IMR-90 (cell line): ENCODE measurements around the gene MCCD1. TPM values are rescaled to one million over a fixed set of nuclear protein-coding genes. Genes with fewer than 3 reads are reported as not detected.

Source experiments
- ATAC-seq: fragments of 200-7000 bp; cut with Tn5 transposase; 2 replicates; pipeline ENCODE4 v1.9.1; 2020; ENCODE audit warnings: low read depth, mild to moderate bottlenecking, moderate library complexity
- BruUV-seq: library from RNA; stranded (reverse); fragments of 400-500 nt; replicated peaks from 2 replicates; lab custom pipeline; 2021; lab: Mats Ljungman, UMichigan
- CTCF ChIA-PET: fragments of 300-600 bp; formaldehyde crosslinking; extraction: SDS; loops from one replicate; lab custom pipeline; 2021; ENCODE audit warnings: antibody characterized with exemption; lab: Yijun Ruan, JAX
- POLR2A ChIA-PET: fragments of 300-600 bp; sonication (Branson Sonifier 250); formaldehyde crosslinking; loops from one replicate; lab custom pipeline; 2022; ENCODE audit warnings: antibody characterized with exemption; ENCODE audit not compliant: unreplicated experiment; lab: Charles Lee
- DNase-seq: peaks from one replicate; pipeline ENCODE4 v3.0.0; 2013
- H2AFZ ChIP-seq: replicated peaks from 2 replicates; pipeline ENCODE3; 2013; ENCODE audit warnings: low read length, mild to moderate bottlenecking; ENCODE audit not compliant: poor library complexity
- H2AK5ac ChIP-seq: 2 replicates; pipeline ENCODE4 v1.6.1; 2013; ENCODE audit warnings: low read depth, low read length, inconsistent platforms
- H2AK9ac ChIP-seq: replicated peaks from 2 replicates; pipeline ENCODE3; 2013; ENCODE audit warnings: mild to moderate bottlenecking, low read depth, low read length, moderate library complexity; ENCODE audit not compliant: poor library complexity
- H2BK120ac ChIP-seq: 2 replicates; pipeline ENCODE4 v1.6.1; 2013; ENCODE audit warnings: low read depth, low read length, inconsistent platforms
- H2BK15ac ChIP-seq: 3 replicates; pipeline ENCODE4 v1.6.1; 2013; ENCODE audit warnings: low read depth, low read length, inconsistent platforms
- H2BK20ac ChIP-seq: 2 replicates; pipeline ENCODE4 v1.6.1; 2013; ENCODE audit warnings: low read depth, mild to moderate bottlenecking, inconsistent platforms, low read length, moderate library complexity
- H2BK5ac ChIP-seq: 2 replicates; pipeline ENCODE4 v1.6.1; 2013; ENCODE audit warnings: mild to moderate bottlenecking, low read depth, low read length, inconsistent platforms; ENCODE audit not compliant: poor library complexity, severe bottlenecking
- H3K14ac ChIP-seq: replicated peaks from 2 replicates; pipeline ENCODE4 v1.6.1; 2013; ENCODE audit warnings: low read depth, low read length, inconsistent platforms
- H3K18ac ChIP-seq: 2 replicates; pipeline ENCODE4 v1.6.1; 2013; ENCODE audit warnings: low read depth, low read length, control low read depth
- H3K23ac ChIP-seq: 2 replicates; pipeline ENCODE4 v1.6.1; 2013; ENCODE audit warnings: low read depth, low read length, inconsistent platforms
- H3K27ac ChIP-seq: 2 replicates; pipeline ENCODE4 v1.5.1; 2013; ENCODE audit warnings: mild to moderate bottlenecking, control low read depth, low read length; ENCODE audit not compliant: insufficient read depth
- H3K27me3 ChIP-seq: 2 replicates; pipeline ENCODE4 v1.6.1; 2013; ENCODE audit warnings: low read length; ENCODE audit not compliant: control insufficient read depth, insufficient read depth
- H3K36me3 ChIP-seq: 2 replicates; pipeline ENCODE4 v1.6.1; 2013; ENCODE audit warnings: low read length, mixed read lengths; ENCODE audit not compliant: control insufficient read depth, insufficient read depth
- H3K4ac ChIP-seq: 2 replicates; pipeline ENCODE4 v1.6.1; 2013; ENCODE audit warnings: low read depth, low read length, inconsistent platforms
- H3K4me1 ChIP-seq: 2 replicates; pipeline ENCODE4 v1.6.1; 2013; ENCODE audit warnings: low read length, mixed read lengths; ENCODE audit not compliant: control insufficient read depth, insufficient read depth
- H3K4me2 ChIP-seq: 2 replicates; pipeline ENCODE4 v1.6.1; 2013; ENCODE audit warnings: low read depth, mild to moderate bottlenecking, control low read depth, low read length, moderate library complexity
- H3K4me3 ChIP-seq: 2 replicates; pipeline ENCODE4 v1.5.1; 2013; ENCODE audit warnings: low read depth, mild to moderate bottlenecking, control low read depth, low read length, moderate library complexity; ENCODE audit not compliant: insufficient read depth
- H3K56ac ChIP-seq: 2 replicates; pipeline ENCODE4 v1.6.1; 2013; ENCODE audit warnings: low read length, inconsistent platforms; ENCODE audit not compliant: insufficient read depth; ENCODE audit errors: extremely low read depth
- H3K79me1 ChIP-seq, 2 experiments: 2 replicates each; pipeline ENCODE4 v1.6.1; 2013; ENCODE audit warnings: low read length in 2 of 2, inconsistent platforms in 1 of 2, low read depth in 1 of 2
- H3K9ac ChIP-seq: 2 replicates; pipeline ENCODE4 v1.6.1; 2013; ENCODE audit warnings: low read depth, low read length, control low read depth
- H3K9me1 ChIP-seq: 2 replicates; pipeline ENCODE4 v1.6.1; 2013; ENCODE audit warnings: low read length, inconsistent platforms; ENCODE audit not compliant: insufficient read depth
- H3K9me3 ChIP-seq: 2 replicates; pipeline ENCODE4 v1.6.1; 2013; ENCODE audit warnings: low read length; ENCODE audit not compliant: control insufficient read depth, insufficient read depth
- H4K20me1 ChIP-seq: 2 replicates; pipeline ENCODE4 v1.6.1; 2013; ENCODE audit warnings: low read length, inconsistent platforms; ENCODE audit not compliant: insufficient read depth
- H4K5ac ChIP-seq: 2 replicates; pipeline ENCODE4 v1.6.1; 2013; ENCODE audit warnings: mild to moderate bottlenecking, low read depth, low read length, control low read depth
- H4K8ac ChIP-seq, 2 experiments: 2 replicates each; pipeline ENCODE4 v1.6.1; 2013; ENCODE audit warnings: low read depth in 2 of 2, low read length in 2 of 2, control low read depth in 1 of 2, inconsistent platforms in 1 of 2
- H4K91ac ChIP-seq: 2 replicates; pipeline ENCODE4 v1.6.1; 2013; ENCODE audit warnings: low read depth, low read length, inconsistent platforms; ENCODE audit not compliant: insufficient read depth
- BHLHE40 ChIP-seq: fragments of 150-350 bp; IDR thresholded peaks from 2 replicates; pipeline ENCODE4 v1.6.1; 2016; ENCODE audit warnings: mild to moderate bottlenecking, low read depth, low read length
- CEBPB ChIP-seq: IDR thresholded peaks from 2 replicates; pipeline ENCODE4 v1.6.1; 2012; ENCODE audit warnings: low read depth, low read length, improper control_type of control experiment
- CHD1 ChIP-seq: IDR thresholded peaks from 2 replicates; pipeline ENCODE4 v1.6.1; 2012; ENCODE audit warnings: low read depth, low read length, improper control_type of control experiment
- FOS ChIP-seq: fragments of 150-350 bp; IDR thresholded peaks from 2 replicates; pipeline ENCODE4 v1.6.1; 2016; ENCODE audit warnings: low read depth, low read length
- MAFK ChIP-seq: IDR thresholded peaks from 2 replicates; pipeline ENCODE4 v1.6.1; 2012; ENCODE audit warnings: low read depth, low read length, improper control_type of control experiment
- MAZ ChIP-seq: IDR thresholded peaks from 2 replicates; pipeline ENCODE4 v1.6.1; 2012; ENCODE audit warnings: low read depth, mild to moderate bottlenecking, low read length, improper control_type of control experiment, moderate library complexity, borderline replicate concordance
- MXI1 ChIP-seq: IDR thresholded peaks from 2 replicates; pipeline ENCODE4 v1.6.1; 2012; ENCODE audit warnings: low read depth, mild to moderate bottlenecking, low read length, moderate library complexity, borderline replicate concordance
- NFE2L2 ChIP-seq: fragments of 150-350 bp; IDR thresholded peaks from 2 replicates; pipeline ENCODE4 v1.6.1; 2016; ENCODE audit warnings: low read depth, mild to moderate bottlenecking, low read length
- POLR2A ChIP-seq: IDR thresholded peaks from 2 replicates; pipeline ENCODE4 v1.6.1; 2012; ENCODE audit warnings: mild to moderate bottlenecking, low read depth, low read length
- RAD21 ChIP-seq: IDR thresholded peaks from 2 replicates; pipeline ENCODE4 v1.6.1; 2012; ENCODE audit warnings: low read length, improper control_type of control experiment
- RCOR1 ChIP-seq: IDR thresholded peaks from 2 replicates; pipeline ENCODE4 v1.6.1; 2012; ENCODE audit warnings: mild to moderate bottlenecking, low read length, improper control_type of control experiment; ENCODE audit not compliant: insufficient replicate concordance
- RFX5 ChIP-seq: IDR thresholded peaks from 2 replicates; pipeline ENCODE4 v1.8.0; 2012; ENCODE audit warnings: low read depth, mild to moderate bottlenecking, low read length, moderate library complexity
- SMC3 ChIP-seq: fragments of 150-350 bp; IDR thresholded peaks from 2 replicates; pipeline ENCODE4 v1.6.1; 2016; ENCODE audit warnings: low read depth, mild to moderate bottlenecking, antibody characterized with exemption, low read length, moderate library complexity
- WGBS, 2 experiments: methylation state at CpG; one replicate each; pipeline versions ENCODE4 v1.1.5 to v1.1.7; 2013; ENCODE audit warnings: missing lambda C conversion rate in 2 of 2; ENCODE audit not compliant: insufficient read length in 1 of 2; ENCODE audit errors: extremely low coverage in 2 of 2; 5-methylcytosine and 5-hydroxymethylcytosine counted together
- dilution Hi-C: fragments of 300-500 bp; cut with HindIII; formaldehyde crosslinking; loops from one replicate; pipeline ENCODE4 v1.14.3; 2018; ENCODE audit warnings: low sequenced_read_pairs; ENCODE audit not compliant: unreplicated experiment
- in situ Hi-C: fragments of 300-500 bp; cut with MboI; formaldehyde crosslinking; loops from 3 replicates; pipeline ENCODE4 v1.14.3; 2019; ENCODE audit warnings: low sequenced_read_pairs, inconsistent platforms, mixed read lengths
- intact Hi-C: fragments of 100-400 bp; cut with micrococcal nuclease; formaldehyde crosslinking; loops from 2 replicates; pipeline ENCODE4 v1.10.0; 2022
- polyA plus RNA-seq, 3 experiments: library from polyadenylated mRNA; depleted of rRNA; stranded (reverse); fragments of >200 nt; gene quantifications; 2 replicates each; pipeline ENCODE4 v1.2.3, GENCODE V29; 2012; ENCODE audit warnings: low replicate concordance in 1 of 3
- total RNA-seq: library from RNA; depleted of rRNA; stranded (reverse); fragments of >200 nt; gene quantifications from 2 replicates; pipeline ENCODE4 v1.2.3, GENCODE V29; 2012
- TF ChIP-seq, protein P1 (sequence below): fragments of 150-350 bp; IDR thresholded peaks from 2 replicates; pipeline ENCODE4 v1.6.1; 2017; ENCODE audit warnings: mild to moderate bottlenecking, antibody characterized with exemption, low read length, low read depth
- TF ChIP-seq, protein P2 (sequence below): conservative IDR thresholded peaks from 2 replicates; pipeline ENCODE4 v1.5.1; 2012; ENCODE audit warnings: mild to moderate bottlenecking, low read depth, low read length, improper control_type of control experiment
- TF ChIP-seq, protein P3 (sequence below): fragments of 150-350 bp; IDR thresholded peaks from 2 replicates; pipeline ENCODE4 v1.6.1; 2016; ENCODE audit warnings: low read depth, mild to moderate bottlenecking, low read length, moderate library complexity, borderline replicate concordance

The MCCD1 gene
- total and polyA plus RNA-seq, 2 of the 4 experiments (the other 2 are of a cell fraction): not detected

DNA sequence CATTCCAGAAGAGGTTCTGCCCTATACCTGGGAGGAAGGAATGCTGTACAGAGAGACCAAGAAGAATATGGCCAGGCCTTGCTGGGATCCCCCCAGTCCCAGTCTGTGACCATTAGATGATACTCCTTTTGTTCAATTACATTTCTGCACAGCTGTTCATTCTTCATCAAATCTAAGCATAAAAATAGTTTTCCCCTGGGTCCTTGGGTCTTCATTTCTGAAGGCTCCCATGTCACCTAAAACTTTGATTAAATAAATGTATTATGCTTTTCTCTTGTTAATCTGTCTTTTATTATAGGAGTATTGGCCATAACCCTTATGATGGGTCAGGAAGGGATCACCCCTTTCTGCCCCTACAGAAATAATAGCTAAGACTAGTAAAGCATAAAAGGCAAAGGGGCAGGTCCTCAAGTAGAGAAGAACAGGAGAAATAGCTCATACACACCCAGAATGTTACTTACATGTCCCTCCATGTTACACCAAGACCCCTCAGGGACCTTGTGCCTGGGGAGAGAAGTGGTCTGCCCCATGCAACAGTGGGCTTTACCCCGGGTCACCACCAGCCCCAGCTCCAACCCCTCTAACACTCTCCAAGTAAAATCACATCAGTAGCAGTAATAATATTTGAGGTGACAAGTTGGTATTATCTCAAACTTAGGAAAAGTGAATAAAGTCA lies 41.2 kb downstream of the MCCD1 start:
- H2BK120ac ChIP-seq: no peak overlapping the region
- no peak overlapping the region for H2AFZ ChIP-seq
- no peak overlapping the region for H3K27ac ChIP-seq
- DNase-seq: no peak
- H3K4ac ChIP-seq: no peak overlapping the region
- no peak overlapping the region for H3K18ac ChIP-seq
- H3K36me3 ChIP-seq: no peaks in the 10 kb centered on the region
- no peaks in the 10 kb centered on the region for H3K9me3 ChIP-seq
- no peak overlapping the region for H4K8ac ChIP-seq
- no peak overlapping the region for H4K91ac ChIP-seq
- CTCF ChIA-PET: interaction anchor here (0.7 kb wide), 1 partner anchor 607 kb away, joined by 3 read pairs; no protein-coding TSS in a partner anchor
- no peak overlapping the region for H3K14ac ChIP-seq
- H2BK15ac ChIP-seq: no peak overlapping the region
- no CpG with 5 or more reads among the region's 1 CpG for WGBS, 2 experiments
- no peak overlapping the region for H3K4me2 ChIP-seq
- TF ChIP-seq, protein P1, sequence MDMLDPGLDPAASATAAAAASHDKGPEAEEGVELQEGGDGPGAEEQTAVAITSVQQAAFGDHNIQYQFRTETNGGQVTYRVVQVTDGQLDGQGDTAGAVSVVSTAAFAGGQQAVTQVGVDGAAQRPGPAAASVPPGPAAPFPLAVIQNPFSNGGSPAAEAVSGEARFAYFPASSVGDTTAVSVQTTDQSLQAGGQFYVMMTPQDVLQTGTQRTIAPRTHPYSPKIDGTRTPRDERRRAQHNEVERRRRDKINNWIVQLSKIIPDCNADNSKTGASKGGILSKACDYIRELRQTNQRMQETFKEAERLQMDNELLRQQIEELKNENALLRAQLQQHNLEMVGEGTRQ: no peak
- TF ChIP-seq CHD1 (no peak), RAD21 (no peak), RFX5 (no peak), POLR2A (no peak), NFE2L2 (no peak), MXI1 (no peak), FOS (no peak), MAFK (no peak), CEBPB (no peak), RCOR1 (no peak), MAZ (no peak), SMC3 (no peak), BHLHE40 (no peak)
- TF ChIP-seq, protein P2, sequence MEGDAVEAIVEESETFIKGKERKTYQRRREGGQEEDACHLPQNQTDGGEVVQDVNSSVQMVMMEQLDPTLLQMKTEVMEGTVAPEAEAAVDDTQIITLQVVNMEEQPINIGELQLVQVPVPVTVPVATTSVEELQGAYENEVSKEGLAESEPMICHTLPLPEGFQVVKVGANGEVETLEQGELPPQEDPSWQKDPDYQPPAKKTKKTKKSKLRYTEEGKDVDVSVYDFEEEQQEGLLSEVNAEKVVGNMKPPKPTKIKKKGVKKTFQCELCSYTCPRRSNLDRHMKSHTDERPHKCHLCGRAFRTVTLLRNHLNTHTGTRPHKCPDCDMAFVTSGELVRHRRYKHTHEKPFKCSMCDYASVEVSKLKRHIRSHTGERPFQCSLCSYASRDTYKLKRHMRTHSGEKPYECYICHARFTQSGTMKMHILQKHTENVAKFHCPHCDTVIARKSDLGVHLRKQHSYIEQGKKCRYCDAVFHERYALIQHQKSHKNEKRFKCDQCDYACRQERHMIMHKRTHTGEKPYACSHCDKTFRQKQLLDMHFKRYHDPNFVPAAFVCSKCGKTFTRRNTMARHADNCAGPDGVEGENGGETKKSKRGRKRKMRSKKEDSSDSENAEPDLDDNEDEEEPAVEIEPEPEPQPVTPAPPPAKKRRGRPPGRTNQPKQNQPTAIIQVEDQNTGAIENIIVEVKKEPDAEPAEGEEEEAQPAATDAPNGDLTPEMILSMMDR: no peak
- TF ChIP-seq, protein P3, sequence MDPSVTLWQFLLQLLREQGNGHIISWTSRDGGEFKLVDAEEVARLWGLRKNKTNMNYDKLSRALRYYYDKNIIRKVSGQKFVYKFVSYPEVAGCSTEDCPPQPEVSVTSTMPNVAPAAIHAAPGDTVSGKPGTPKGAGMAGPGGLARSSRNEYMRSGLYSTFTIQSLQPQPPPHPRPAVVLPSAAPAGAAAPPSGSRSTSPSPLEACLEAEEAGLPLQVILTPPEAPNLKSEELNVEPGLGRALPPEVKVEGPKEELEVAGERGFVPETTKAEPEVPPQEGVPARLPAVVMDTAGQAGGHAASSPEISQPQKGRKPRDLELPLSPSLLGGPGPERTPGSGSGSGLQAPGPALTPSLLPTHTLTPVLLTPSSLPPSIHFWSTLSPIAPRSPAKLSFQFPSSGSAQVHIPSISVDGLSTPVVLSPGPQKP: no peak
- H4K5ac ChIP-seq: no peak overlapping the region
- in situ Hi-C loops (no loop called here), intact Hi-C loops (no loop called here), dilution Hi-C loops (no loop called here)
- POLR2A ChIA-PET: interaction anchor here (0.6 kb wide), 1 partner anchor 69 kb away, joined by 5 read pairs; no protein-coding TSS in a partner anchor
- no peaks in the 10 kb centered on the region for H4K20me1 ChIP-seq
- no peaks in the 10 kb centered on the region for H3K4me1 ChIP-seq
- H2BK20ac ChIP-seq: no peak overlapping the region
- no peak overlapping the region for H3K9ac ChIP-seq
- no peak for ATAC-seq
- no peak overlapping the region for H2BK5ac ChIP-seq
- no peak overlapping the region for H3K4me3 ChIP-seq
- H3K23ac ChIP-seq: no peak overlapping the region
- no peak overlapping the region for H2AK9ac ChIP-seq
- no peaks in the 10 kb centered on the region for H3K9me1 ChIP-seq
- no peaks in the 10 kb centered on the region for H3K79me1 ChIP-seq
- H3K27me3 ChIP-seq: peaks cover 31% of the 10 kb centered on the region
- no TSS peak for BruUV-seq
- no peak overlapping the region for H3K56ac ChIP-seq
- H2AK5ac ChIP-seq: no peak overlapping the region
